Stomach (tissue), 9 donors: ENCODE measurements around the gene CA7. TPM values are rescaled to one million over a fixed set of nuclear protein-coding genes. Genes with fewer than 3 reads are reported as not detected.

Experiments
- DNase-seq, 2 donors: peaks; one replicate each; pipeline versions ENCODE4 v3.0.0 to v3.0.0-alpha.2; 2013 to 2019
- H3K27ac ChIP-seq, 5 donors: fragments of 200-600 bp in 4 of 5; sonication (generic) in 4 of 5; one replicate each; pipeline ENCODE4 v1.5.1; 2013 to 2019; ENCODE audit warnings: mild to moderate bottlenecking in 1 of 5, moderate library complexity in 1 of 5
- H3K27me3 ChIP-seq, 3 donors: fragments of 200-600 bp; sonication (generic); one replicate each; pipeline ENCODE4 v1.5.1; 2017 to 2019; ENCODE audit warnings: mixed run types in 1 of 3
- H3K36me3 ChIP-seq, 4 donors: fragments of 200-600 bp; sonication (generic); 1 replicate in 3 of 4; 2 replicates in 1 of 4; pipeline ENCODE4 v1.5.1; 2016 to 2019
- H3K4me1 ChIP-seq, 4 donors: fragments of 200-600 bp; sonication (generic); one replicate each; pipeline ENCODE4 v1.5.1; 2016 to 2019
- H3K4me3 ChIP-seq, 4 donors: fragments of 200-600 bp; sonication (generic) in 3 of 4; one replicate each; pipeline ENCODE4 v1.5.1; 2016 to 2019; ENCODE audit warnings: mild to moderate bottlenecking in 1 of 4
- H3K9me3 ChIP-seq, 4 donors: fragments of 200-600 bp; sonication (generic); one replicate each; pipeline ENCODE4 v1.5.1; 2016 to 2019
- EP300 ChIP-seq: sonication (generic); formaldehyde crosslinking; IDR thresholded peaks from one replicate; pipeline ENCODE4 v1.6.1; 2017; ENCODE audit warnings: antibody characterized with exemption
- POLR2A ChIP-seq, 4 donors: fragments of 450-650 bp; IDR thresholded peaks; one replicate each; pipeline ENCODE4 v1.6.1; 2016; ENCODE audit warnings: antibody characterized with exemption in 4 of 4, control low read depth in 2 of 4, mild to moderate bottlenecking in 1 of 4, moderate library complexity in 1 of 4
- POLR2AphosphoS5 ChIP-seq, 3 donors: sonication (generic); formaldehyde crosslinking; IDR thresholded peaks; one replicate each; pipeline ENCODE4 v1.6.1; 2016; ENCODE audit warnings: antibody characterized with exemption in 3 of 3
- WGBS, 5 donors: extraction: QIAGEN DNeasy Blood & Tissue Kit in 3 of 5; methylation state at CpG; one replicate each; pipeline versions ENCODE4 v1.1.5 to v1.1.7; 2013 to 2018; 5-methylcytosine and 5-hydroxymethylcytosine counted together
- intact Hi-C: fragments of 100-400 bp; cut with DNase I; formaldehyde crosslinking; loops from one replicate; pipeline ENCODE4 v1.15.1; 2023; ENCODE audit warnings: low total_unique reads
- polyA plus RNA-seq, 3 donors: library from polyadenylated mRNA; stranded (reverse); fragments of 200-250 nt; gene quantifications; one replicate each; pipeline ENCODE4 v1.2.3, GENCODE V29; 2013
- total RNA-seq, 5 donors: library from RNA; depleted of rRNA; stranded (reverse); fragments of >200 nt; gene quantifications; one replicate each; pipeline versions ENCODE4 v1.1.0 to v1.2.3, GENCODE V29; 2014 to 2016
- TF ChIP-seq, protein P1 (sequence below), 7 experiments: fragments of 450-650 bp in 4 of 7; fragments of 200-600 bp in 3 of 7; sonication (generic) in 3 of 7; IDR thresholded peaks; one replicate each; pipeline ENCODE4 v1.5.1; 2016 to 2019; ENCODE audit warnings: antibody characterized with exemption in 7 of 7, control low read depth in 2 of 7, mild to moderate bottlenecking in 1 of 7
- donor health status: healthy with polysubstance abuse.
- donor health status: Bipolar disorder and iron deficiency.
- donor health status: healthy.

CA7 gene
- total and polyA plus RNA-seq, 8 donors: 0.10 to 27.8 (median 0.55) TPM; not detected in 5

DNA sequence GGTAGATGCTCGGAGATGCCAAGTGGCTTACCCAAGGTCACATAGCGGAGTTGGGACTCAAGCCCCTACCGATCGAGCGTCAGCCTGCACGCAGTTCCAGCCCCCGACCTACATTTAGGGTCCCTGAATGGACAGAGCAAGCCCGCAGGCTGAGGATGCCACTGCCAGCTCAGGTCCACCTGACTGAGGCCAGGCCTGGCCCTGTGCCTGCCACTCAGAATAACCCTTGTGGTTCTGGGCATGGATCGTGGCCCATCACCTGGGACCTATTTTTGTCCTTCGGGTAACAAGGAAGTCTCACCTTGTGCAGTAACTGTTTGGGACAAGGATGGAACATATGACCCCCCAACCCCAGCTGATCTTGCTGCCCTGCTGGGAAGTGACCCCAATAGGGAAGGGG, 57.4 kb downstream of the CA7 start:
- H3K9me3 ChIP-seq: no peaks in the 10 kb centered on the region
- no peak overlapping the region for H3K4me3 ChIP-seq
- peak overlapping the region in 4 of 5 donors; percentile 80 to 88 (median 86) for H3K27ac ChIP-seq
- no peaks in the 10 kb centered on the region for H3K27me3 ChIP-seq
- 82 to 94% (median 90%) methylated on average over 8 to 10 of the region's 10 CpGs for WGBS, 5 donors
- DNase-seq: no peak
- TF ChIP-seq, protein P1, sequence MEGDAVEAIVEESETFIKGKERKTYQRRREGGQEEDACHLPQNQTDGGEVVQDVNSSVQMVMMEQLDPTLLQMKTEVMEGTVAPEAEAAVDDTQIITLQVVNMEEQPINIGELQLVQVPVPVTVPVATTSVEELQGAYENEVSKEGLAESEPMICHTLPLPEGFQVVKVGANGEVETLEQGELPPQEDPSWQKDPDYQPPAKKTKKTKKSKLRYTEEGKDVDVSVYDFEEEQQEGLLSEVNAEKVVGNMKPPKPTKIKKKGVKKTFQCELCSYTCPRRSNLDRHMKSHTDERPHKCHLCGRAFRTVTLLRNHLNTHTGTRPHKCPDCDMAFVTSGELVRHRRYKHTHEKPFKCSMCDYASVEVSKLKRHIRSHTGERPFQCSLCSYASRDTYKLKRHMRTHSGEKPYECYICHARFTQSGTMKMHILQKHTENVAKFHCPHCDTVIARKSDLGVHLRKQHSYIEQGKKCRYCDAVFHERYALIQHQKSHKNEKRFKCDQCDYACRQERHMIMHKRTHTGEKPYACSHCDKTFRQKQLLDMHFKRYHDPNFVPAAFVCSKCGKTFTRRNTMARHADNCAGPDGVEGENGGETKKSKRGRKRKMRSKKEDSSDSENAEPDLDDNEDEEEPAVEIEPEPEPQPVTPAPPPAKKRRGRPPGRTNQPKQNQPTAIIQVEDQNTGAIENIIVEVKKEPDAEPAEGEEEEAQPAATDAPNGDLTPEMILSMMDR (IDR thresholded peaks at IDR 0.05): no peak
- TF ChIP-seq EP300 (no peak), POLR2AphosphoS5 (IDR thresholded peaks at IDR 0.05) (no peak)
- peaks cover 53 to 94% (median 75%) of the 10 kb centered on the region in 4 donors for H3K4me1 ChIP-seq
- intact Hi-C loops: no loop called here
- no peaks in the 10 kb centered on the region for H3K36me3 ChIP-seq

DNA sequence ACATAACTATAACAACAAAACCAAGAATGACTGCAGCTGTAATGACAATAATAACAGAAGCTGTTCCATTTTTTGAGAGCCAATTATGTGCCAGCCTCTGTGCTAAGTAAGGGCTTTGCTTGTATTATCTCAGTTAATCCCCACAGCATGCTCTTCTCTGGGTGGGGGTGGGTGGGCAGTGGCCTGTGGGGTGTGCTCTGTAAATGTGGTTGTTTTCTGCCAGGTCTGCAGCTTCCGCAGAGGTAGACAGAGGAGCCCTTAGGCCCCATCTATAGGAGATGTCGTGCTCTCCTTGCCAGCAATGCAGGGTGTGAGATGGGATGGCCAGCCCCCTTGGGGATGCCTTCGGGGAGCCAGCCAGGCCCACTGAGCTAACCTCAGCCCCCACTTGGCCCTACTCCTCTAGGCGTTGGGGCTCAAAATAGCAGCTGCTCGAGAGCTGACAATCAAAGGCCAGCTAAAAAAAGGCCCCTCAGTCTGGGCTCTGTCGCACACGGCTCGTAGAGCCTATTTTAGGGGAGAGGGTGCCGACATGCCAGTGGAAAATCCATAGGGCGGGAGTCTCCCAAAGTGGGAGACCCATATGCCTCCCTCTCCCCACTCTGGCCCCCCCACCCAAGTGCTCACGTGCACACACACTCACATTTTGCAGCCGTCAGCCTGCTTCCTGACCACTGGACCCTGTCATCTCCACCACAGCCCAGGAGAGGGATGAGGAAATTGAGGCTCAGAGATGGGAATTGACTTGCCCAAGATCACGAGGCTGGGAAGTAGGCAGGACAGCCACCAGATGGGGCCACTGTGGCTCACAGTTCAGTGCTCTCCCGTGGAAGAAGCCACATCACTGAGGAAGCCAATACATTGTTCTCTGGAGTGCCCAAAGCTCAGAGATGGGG, 58.7 kb downstream of the CA7 start:
- H3K4me3 ChIP-seq: no peak overlapping the region
- peak overlapping the region in 4 of 5 donors; percentile 59 to 88 (median 63) for H3K27ac ChIP-seq
- no peaks in the 10 kb centered on the region for H3K36me3 ChIP-seq
- intact Hi-C loops: no loop called here
- DNase-seq: no peak
- no peaks in the 10 kb centered on the region for H3K9me3 ChIP-seq
- H3K4me1 ChIP-seq: peaks cover 53 to 87% (median 69%) of the 10 kb centered on the region in 4 donors
- 70 to 82% (median 80%) methylated on average over 12 to 14 of the region's 14 CpGs for WGBS, 5 donors
- TF ChIP-seq POLR2AphosphoS5 (IDR thresholded peaks at IDR 0.05) (no peak), POLR2A (IDR thresholded peaks at IDR 0.05) (no peak), EP300 (no peak)
- TF ChIP-seq, protein P1 (IDR thresholded peaks at IDR 0.05): no peak
- H3K27me3 ChIP-seq: no peaks in the 10 kb centered on the region

Other genes with a start within 250 kb of the CA7 start
- gene CMTM3, start 239.7 kb upstream of the CA7 start, total RNA-seq: 10 to 100 TPM in 1 of 5 donors, 1 to 10 TPM in 1, under 1 TPM in 1, not detected in 2; 0.87 to 10.3 (median 6.5) TPM
- gene CMTM3, start 239.7 kb upstream of the CA7 start, polyA plus RNA-seq: 10 to 100 TPM in 2 of 3 donors, 1 to 10 TPM in 1; 6.7 to 12.2 (median 11.9) TPM
- gene CMTM4, start 147.7 kb upstream of the CA7 start, total RNA-seq: 100 to 1,000 TPM in 3 of 5 donors, 10 to 100 TPM in 2; 10.5 to 244 (median 127) TPM
- gene CMTM4, start 147.7 kb upstream of the CA7 start, polyA plus RNA-seq: 10 to 100 TPM; 15.1 to 38.2 (median 24.1) TPM
- 100 to 1,000 TPM in 4 of 5 donors, 10 to 100 TPM in 1; 53.1 to 264 (median 211) TPM for gene DYNC1LI2, start 92.8 kb upstream of the CA7 start, total RNA-seq
- gene DYNC1LI2, start 92.8 kb upstream of the CA7 start, polyA plus RNA-seq: 10 to 100 TPM; 34.5 to 67.4 (median 51.6) TPM
- not detected for gene TERB1, start 42.8 kb upstream of the CA7 start, total RNA-seq
- not detected for gene TERB1, start 42.8 kb upstream of the CA7 start, polyA plus RNA-seq
- 10 to 100 TPM in 4 of 5 donors, 1 to 10 TPM in 1; 4.5 to 72.1 (median 16.9) TPM for gene NAE1, start 13.4 kb upstream of the CA7 start, total RNA-seq
- 10 to 100 TPM; 25.6 to 40.8 (median 32.0) TPM for gene NAE1, start 13.4 kb upstream of the CA7 start, polyA plus RNA-seq
- gene PDP2, start 36.1 kb downstream of the CA7 start, total RNA-seq: 10 to 100 TPM in 1 of 5 donors, 1 to 10 TPM in 4; 4.9 to 96.9 (median 7.5) TPM
- gene PDP2, start 36.1 kb downstream of the CA7 start, polyA plus RNA-seq: 1 to 10 TPM; 1.6 to 2.1 (median 1.9) TPM
- 1 to 10 TPM in 1 of 5 donors, under 1 TPM in 1, not detected in 3; 0.14 to 1.1 TPM for gene CDH16, start 74.5 kb downstream of the CA7 start, total RNA-seq
- 1 to 10 TPM in 1 of 3 donors, not detected in 2; 2.3 TPM for gene CDH16, start 74.5 kb downstream of the CA7 start, polyA plus RNA-seq
- 10 to 100 TPM in 2 of 5 donors, 1 to 10 TPM in 3; 1.0 to 39.7 (median 3.6) TPM for gene RRAD, start 81.1 kb downstream of the CA7 start, total RNA-seq
- 10 to 100 TPM in 1 of 3 donors, 1 to 10 TPM in 2; 2.9 to 37.8 (median 3.4) TPM for gene RRAD, start 81.1 kb downstream of the CA7 start, polyA plus RNA-seq
- 10 to 100 TPM in 4 of 5 donors, 1 to 10 TPM in 1; 4.3 to 95.1 (median 43.2) TPM for gene CIAO2B, start 90.0 kb downstream of the CA7 start, total RNA-seq
- gene CIAO2B, start 90.0 kb downstream of the CA7 start, polyA plus RNA-seq: 100 to 1,000 TPM; 166 to 176 (median 171) TPM
- 100 to 1,000 TPM in 1 of 5 donors, 10 to 100 TPM in 4; 16.9 to 893 (median 47.4) TPM for gene CES2, start 91.1 kb downstream of the CA7 start, total RNA-seq
- 10 to 100 TPM; 24.9 to 32.7 (median 26.1) TPM for gene CES2, start 91.1 kb downstream of the CA7 start, polyA plus RNA-seq
- 100 to 1,000 TPM in 1 of 5 donors, 10 to 100 TPM in 1, 1 to 10 TPM in 1, under 1 TPM in 1, not detected in 1; 0.37 to 145 (median 8.3) TPM for gene CES3, start 116.9 kb downstream of the CA7 start, total RNA-seq
- 1 to 10 TPM in 1 of 3 donors, under 1 TPM in 1, not detected in 1; 0.56 to 2.8 TPM for gene CES3, start 116.9 kb downstream of the CA7 start, polyA plus RNA-seq
- gene CES4A, start 144.2 kb downstream of the CA7 start, total RNA-seq: 10 to 100 TPM in 2 of 5 donors, 1 to 10 TPM in 3; 3.3 to 22.3 (median 7.0) TPM
- 10 to 100 TPM in 1 of 3 donors, 1 to 10 TPM in 2; 3.2 to 16.5 (median 3.7) TPM for gene CES4A, start 144.2 kb downstream of the CA7 start, polyA plus RNA-seq
- gene CBFB, start 184.7 kb downstream of the CA7 start, total RNA-seq: 10 to 100 TPM in 4 of 5 donors, 1 to 10 TPM in 1; 4.1 to 68.1 (median 46.2) TPM
- gene CBFB, start 184.7 kb downstream of the CA7 start, polyA plus RNA-seq: 10 to 100 TPM; 13.1 to 17.7 (median 14.9) TPM